GM19023 (cell line): ENCODE results near the gene FAM53B.

Experiments
- ATAC-seq: cut with Tn5 transposase; IDR thresholded peaks from one replicate; pipeline ENCODE4 v1.9.1; 2021; ENCODE audit warnings: mild to moderate bottlenecking, moderate library complexity; ENCODE audit not compliant: unreplicated experiment

Gene FAM53B

DNA sequence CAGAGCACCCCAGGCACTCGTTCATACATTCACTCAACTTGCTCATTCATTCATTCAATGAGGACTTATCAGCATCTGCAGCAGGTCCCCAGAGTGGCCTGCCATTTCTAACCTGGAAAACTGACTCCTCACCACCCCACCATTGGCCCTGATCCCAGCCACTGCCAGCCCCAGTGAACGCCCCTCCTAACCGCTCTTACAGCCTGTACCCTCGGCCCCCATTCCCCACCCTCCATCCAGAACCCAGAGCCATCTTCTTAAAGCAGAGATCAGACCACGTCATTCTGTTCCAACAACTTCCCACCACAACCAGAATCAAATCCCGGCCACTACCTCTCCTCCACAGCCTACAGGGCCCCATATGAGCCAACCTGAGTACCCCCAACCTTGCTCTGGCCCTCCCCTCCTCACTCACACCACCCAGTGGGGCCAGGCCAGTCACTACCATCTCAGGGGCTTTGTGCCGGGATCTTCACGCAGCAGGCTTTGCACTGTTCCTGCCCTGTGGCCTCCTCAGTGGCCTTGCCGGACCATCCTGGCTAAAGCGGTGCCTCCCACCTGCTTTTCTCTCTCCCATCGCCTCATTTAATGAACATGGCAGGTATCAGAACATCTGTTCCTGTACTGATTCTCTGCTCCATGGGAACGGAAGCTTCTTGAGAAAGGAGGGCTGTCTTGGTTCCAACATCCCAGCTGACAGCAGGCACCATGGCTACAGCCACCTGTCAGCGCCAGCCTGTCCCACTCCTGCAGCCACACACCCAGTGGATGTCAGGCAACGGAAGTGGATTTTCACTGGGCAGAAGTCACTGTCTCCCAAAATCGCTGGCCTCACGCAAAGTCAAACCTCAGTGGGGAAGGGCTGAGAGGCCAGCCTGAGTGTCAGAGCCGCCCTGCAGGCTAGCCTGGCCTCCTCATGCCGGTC lies 45.4 kb downstream of the FAM53B start:
- no peak for ATAC-seq

DNA sequence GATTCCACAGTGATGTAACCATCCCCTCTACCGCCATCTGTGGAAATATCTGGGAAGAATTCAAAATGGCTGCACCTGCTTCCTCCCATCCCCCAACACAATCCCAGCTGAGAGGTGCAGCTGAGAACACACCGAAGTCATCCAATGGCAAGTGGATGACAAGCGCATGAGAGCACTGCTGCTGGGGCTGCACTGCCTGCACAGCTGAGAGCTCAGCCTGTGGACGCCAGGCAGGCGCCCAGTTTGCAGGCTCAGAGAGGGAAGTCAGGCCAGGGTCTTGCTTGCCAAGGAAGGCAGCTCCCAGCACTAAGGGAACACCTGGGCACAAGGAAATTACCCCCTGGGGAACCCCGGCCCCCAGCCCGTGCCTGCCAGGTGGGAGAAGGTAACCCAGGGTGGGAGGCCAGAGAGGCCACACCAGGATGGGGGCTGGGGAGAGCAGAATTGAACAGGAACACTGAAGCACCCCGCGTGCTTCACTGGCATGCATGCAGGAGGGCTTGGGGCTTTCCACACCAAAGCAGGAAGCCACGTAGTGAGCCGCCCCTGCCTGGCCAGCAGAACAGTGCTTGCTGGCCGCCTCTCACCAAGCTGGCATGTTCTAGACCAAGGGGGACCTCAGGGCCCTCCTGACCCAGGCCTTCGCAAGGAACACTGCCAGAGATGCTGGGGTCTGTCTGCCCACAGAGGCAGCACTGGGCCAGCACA lies 46.2 kb downstream of the FAM53B start:
- ATAC-seq: no peak

DNA sequence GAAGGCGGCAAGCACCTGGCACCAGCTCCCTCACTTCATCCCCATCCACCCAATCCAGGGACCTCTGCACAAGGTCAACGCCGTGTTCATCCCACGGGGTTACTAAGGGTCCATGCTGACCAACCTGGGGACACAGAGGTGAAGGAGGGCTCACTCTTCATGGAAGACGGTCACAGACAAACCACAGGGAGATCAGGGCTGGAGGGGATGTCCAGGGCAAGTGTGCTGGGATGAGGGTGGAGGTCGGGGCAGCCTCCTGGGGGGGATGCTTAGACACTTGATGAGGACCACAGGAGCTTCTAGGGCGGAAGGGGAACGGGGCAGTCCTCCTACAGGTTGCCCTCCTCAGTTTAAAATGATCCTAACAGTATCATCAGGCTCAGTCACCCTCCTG lies 46.7 kb downstream of the FAM53B start:
- no peak for ATAC-seq

- ATAC-seq: peak; percentile 72
These were observed 47.5 kb downstream of the FAM53B start for GRCh38 chr10:124696446-124697392.

DNA sequence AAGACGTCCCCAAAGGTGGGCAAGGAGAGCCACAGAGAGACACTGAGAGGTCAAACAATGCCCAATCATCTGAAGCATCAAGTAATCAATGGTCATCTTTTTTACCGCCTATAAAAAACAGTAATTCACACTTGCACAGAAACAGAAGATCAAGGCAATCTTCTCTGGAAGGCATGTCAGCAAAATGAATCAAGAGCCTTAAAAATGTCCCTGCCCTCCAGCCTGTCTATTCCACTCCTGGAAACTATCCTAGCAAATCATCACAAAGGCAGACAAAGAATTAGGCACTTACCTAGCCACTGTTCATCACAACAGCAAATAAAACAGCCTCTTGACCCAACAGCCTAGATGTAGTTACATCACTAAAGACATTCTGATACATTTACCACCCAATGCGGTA lies 48.9 kb downstream of the FAM53B start:
- ATAC-seq: no peak

GRCh38 chr10:124694481-124695220 lies 49.5 kb downstream of the FAM53B start:
- ATAC-seq: no peak

DNA sequence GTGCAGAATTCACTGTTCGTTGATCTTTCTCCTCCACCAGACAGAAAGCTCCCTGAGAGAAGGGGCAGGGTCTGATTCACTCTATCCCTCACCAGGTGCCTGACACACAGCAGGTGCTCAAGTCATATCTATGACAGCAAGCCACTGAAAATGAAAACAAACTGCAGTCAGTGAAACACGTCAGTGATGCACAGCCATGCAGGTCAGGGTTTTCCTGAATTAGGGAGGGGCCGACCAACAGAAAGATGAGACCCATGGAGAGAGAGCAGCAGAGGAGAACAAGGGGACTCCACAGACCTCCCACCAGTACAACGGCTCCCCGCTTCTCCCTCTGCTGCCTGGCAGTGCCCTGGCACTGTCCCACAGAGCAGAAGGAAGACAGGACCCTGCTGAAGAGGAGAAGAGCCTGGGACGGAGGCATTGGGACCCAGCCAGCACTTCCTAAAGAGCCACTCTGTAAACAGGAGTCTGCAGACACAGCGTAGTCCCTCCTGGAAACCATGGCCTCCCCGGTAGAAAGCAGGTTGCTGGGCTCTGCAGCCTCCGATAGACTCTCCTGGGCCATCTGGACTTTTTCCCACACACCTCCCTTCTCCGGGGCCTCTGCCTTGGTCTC lies 50.3 kb downstream of the FAM53B start:
- ATAC-seq: no peak

DNA sequence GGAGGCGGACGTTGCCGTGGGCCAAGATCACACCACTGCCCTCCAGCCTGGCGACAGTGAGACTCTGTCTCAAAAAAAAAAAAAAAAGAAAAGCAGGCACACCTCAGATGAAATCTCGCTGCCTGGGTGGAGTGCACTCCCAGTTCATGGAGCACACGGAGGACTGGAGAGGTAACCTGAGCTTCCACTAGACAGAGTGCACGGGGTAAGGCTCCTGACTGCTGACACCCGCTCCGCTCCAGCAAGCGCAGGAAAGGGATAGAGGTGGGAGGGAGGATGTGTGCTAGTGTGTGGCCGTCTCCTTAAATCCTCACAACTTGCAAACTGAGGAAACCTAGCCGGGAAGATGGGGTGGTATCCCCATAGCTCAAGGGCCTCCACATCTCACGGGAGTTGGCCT lies 50.8 kb downstream of the FAM53B start:
- no peak for ATAC-seq

- ATAC-seq: no peak
These were observed 52.1 kb downstream of the FAM53B start for GRCh38 chr10:124692100-124692446.

GRCh38 chr10:124691421-124692099 lies 52.6 kb downstream of the FAM53B start:
- ATAC-seq: no peak

- ATAC-seq: no peak
These were observed 53.2 kb downstream of the FAM53B start for GRCh38 chr10:124691002-124691401.

GRCh38 chr10:124689911-124690498 lies 54.2 kb downstream of the FAM53B start:
- no peak for ATAC-seq

DNA sequence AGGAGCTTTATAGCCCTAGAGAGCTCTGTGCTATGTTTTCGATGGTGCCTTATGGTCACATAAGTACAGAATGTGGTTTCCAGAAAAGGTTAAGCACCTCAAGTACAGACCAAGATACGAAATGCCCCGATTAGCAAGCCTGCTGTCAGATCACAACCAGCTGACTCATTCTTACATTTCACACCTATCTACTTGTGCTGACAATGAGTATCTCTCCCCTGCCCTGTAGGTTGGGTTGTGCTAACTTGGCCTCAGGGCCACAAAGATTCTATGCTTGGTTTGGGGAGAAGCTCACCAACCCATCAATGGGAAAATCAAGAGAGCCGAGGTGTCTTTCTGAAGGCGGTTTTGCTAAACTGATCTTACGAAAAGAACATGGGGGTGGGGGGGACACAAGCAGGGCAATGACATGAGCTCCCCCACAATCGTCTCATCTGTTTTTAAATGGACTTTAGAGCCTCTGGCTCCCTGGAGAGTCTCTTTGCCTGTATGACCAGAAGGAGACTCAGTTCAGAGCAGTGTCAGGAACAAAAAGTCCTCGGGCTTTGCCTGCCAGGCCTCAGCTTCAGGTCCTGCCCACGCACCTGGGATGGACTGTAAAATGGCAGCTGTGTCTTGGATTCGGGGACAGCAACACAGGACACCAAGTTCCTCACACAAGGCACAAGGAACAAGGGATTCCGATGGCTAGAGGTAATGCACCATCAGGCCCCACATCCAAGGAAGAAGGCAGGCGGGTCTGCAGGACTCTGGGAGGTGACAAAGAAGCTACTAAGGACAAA lies 55.1 kb downstream of the FAM53B start:
- peak; percentile 90 for ATAC-seq

DNA sequence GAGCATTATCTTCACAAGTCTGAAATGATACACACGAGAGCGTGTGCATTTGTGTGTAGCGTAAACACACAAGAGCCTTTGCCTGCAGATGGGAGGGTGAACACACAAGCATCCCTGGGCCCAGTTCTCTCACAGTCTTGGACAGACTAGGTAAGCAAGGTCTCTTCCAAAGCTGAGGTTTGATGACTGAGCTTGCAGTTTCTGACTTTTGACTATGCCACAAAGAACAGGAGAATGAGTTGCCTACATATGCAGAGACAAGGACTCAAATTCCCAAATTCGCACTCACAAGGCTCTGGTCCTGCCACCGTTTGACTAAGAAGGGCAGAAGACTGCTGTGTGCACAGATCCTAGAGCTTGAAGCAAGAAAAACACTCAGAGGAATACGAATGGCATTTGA lies 55.8 kb downstream of the FAM53B start:
- peak; percentile 3 for ATAC-seq

DNA sequence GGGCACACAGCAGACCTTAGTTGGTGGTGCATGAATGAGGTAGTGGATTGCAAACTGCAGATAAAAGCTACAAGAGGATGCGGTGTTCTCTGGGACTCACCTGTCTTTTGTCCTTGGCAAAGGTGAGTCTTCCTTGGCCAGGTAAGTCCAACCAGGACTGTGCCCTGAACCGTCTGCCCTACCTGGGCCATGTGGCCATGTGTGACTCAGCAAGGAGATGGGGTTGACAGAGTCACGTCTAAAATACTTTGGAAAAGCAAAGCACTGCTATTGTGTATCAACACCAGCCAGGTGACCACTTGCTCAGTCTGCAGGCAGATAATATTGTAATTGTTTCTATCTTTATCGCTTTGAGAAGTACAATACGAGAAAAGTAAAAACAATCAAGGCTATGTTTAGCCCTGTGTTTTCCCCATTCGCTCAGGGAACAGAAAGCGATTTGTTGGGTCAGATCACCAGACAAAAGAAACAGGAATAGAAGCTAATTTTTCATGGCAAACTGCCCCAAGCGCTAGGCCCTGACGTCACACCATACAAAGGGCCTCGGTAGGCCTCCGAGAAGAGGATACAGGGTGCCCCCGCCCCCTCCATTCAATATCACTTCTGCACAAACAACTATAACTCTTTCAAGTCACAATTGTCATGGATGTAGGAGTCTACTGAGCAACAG lies 57.3 kb downstream of the FAM53B start:
- no peak for ATAC-seq

GRCh38 chr10:124685261-124685660 lies 58.9 kb downstream of the FAM53B start:
- no peak for ATAC-seq

GRCh38 chr10:124683814-124684213 lies 60.4 kb downstream of the FAM53B start:
- no peak for ATAC-seq
